DMS153 (cell line): ENCODE data around the gene DGCR8.

Experiments used
- DNase-seq: peaks from one replicate; lab custom pipeline; 2025; lab: John Stamatoyannopoulos, UW

The DGCR8 gene

DNA sequence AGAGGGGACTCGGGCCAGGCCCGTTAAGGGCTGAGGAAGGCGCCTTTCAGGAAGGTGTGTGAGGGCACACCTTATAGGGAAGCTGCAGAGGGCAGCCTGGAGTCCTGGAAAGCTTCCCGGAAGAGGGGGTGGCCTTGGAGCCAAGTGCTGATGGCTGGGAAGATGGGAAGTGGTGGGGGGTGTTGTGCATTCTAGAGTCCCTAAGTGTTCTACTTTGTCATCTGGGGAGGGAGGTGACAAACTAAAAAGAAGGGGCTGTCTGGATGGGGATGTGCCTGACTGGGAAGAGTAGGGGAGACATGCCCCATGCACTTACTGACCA lies 58.3 kb downstream of the DGCR8 start:
- no peak for DNase-seq

DNA sequence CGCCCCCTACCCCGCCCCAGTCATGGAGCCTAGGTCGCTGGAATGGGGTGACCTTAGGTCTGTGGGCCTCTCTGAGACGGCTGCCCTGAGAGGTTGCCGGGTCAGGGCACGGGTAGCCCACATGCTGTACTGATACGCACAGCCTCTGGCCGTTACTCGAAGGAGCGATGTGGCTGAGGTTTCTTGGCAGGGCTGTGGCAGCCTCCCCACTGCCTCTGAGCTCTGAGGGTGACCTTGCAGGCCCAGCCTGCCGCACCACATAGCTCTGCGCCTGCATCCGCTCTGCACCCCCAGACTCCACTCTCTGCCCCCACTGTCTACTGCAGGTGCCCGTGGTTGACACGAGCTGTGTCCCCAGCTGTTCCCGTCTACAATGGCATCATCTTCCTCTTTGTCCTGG lies 58.8 kb downstream of the DGCR8 start:
- no peak for DNase-seq

DNA sequence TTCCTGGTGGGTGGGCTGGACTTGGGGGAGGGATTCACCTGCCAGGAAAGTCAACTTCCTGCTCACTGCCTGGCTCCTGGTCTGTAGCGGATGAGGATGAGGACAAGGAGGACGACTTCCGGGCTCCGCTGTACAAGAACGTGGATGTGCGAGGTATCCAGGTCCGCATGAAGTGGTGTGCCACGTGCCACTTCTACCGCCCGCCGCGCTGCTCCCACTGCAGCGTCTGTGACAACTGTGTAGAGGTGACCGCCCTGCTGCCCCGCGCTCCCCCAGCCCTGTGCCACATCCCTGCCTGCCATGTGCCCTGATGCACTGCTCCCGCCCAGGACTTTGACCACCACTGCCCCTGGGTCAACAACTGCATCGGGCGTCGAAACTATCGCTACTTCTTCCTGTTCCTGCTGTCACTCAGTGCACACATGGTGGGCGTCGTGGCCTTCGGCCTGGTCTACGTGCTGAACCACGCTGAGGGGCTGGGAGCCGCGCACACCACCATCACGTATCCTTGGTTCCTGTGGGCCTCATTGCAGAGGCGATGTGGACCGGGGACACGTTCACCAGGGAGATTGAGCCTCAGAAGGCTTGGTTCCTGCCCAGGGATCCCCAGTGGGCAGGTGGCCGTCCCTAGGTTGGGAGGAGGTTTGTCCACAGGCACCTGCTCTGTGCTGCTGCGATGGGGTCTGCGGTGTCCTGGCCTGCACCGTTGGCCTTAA lies 59.5 kb downstream of the DGCR8 start:
- DNase-seq, result no peak

DNA sequence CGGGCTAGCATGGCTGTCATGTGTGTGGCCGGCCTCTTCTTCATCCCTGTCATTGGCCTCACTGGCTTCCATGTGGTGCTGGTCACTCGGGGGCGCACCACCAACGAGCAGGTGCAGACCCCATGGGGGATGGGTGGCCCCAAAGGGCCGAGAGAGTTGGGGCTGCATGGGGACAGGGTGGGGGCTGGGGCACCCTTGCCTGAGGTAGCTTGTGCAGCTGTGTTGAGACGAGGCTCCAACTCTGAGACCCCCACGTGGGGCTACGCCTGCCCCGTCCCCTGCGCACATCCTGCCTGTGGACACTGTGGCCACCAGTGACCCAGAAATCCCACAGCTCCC lies 60.0 kb downstream of the DGCR8 start:
- DNase-seq, result no peak

DNA sequence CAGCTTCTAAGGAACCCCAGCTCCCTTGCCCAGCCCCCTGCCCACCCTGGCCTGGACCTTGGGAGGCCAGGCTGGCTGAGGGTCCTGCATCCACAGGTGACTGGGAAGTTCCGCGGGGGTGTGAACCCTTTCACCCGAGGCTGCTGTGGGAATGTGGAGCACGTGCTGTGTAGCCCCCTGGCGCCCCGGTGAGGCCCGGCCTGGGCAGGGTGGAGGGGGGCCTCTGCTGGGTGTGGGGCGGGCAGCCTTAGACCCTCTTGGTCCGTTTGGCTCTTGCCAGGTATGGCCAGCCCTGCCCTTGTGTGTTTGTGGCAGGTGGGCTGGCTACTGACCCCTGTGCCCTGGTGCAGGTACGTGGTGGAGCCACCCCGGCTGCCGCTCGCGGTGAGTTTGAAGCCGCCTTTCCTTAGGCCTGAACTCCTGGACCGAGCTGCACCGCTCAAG lies 60.5 kb downstream of the DGCR8 start:
- no peak for DNase-seq

DNA sequence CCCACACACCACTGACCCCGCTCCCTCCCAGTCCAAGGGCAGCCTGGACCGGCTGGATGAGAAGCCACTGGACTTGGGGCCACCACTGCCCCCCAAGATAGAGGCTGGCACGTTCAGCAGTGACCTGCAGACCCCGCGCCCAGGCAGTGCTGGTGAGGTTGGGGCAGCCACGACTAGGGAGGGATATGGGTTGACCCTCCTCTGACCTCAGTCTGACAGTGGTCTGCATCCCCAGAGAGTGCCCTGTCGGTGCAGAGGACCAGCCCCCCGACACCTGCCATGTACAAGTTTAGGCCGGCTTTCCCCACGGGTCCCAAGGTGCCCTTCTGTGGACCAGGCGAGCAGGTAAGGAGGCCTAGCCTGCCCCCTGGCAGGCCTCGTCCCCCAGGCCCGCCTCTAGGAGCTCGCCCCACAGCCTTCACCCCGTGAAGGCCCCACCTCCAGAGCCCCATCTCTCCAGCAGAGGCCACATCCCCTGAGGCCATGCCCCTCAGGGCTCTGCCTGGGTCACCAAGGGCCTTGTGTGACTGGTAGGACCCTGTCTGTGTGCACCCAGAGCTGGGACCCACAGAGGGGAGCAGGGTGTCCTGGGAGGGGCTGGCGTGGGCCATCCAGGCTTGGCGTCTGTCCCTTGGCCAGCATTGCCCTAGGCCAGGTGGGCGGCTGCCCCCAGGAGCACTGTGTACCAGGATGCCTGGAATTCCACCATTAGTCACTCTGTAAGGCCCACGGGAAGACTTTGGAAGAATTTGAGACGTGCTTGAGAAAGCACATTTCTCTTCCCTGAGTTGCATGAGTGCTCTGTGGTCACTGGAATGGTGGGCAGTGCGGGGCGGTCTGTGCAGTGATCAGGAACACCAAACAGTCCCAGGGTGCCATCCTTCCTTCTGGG lies 61.4 kb downstream of the DGCR8 start:
- DNase-seq, result no peak

DNA sequence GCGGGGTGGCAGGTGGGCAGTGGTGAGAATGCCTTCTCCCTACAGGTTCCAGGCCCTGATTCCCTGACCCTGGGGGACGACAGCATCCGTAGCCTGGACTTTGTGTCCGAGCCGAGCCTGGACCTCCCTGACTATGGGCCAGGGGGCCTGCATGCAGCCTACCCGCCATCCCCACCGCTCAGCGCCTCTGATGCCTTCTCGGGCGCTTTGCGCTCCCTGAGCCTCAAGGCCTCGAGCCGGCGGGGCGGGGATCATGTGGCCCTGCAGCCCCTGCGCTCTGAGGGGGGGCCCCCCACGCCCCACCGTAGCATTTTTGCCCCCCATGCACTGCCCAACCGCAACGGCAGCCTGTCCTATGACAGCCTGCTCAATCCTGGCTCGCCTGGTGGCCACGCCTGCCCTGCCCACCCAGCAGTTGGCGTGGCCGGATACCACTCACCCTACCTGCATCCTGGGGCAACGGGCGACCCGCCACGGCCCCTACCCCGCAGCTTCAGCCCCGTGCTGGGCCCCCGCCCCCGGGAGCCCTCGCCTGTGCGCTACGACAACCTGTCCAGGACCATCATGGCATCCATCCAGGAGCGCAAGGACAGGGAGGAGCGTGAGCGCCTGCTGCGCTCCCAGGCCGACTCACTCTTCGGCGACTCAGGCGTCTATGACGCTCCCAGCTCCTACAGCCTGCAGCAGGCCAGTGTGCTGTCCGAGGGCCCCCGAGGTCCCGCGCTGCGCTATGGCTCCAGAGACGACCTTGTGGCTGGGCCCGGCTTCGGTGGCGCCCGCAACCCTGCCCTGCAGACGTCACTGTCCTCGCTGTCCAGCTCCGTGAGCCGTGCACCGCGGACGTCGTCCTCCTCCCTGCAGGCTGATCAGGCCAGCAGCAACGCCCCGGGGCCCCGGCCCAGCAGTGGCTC lies 62.9 kb downstream of the DGCR8 start:
- DNase-seq, result no peak

DNA sequence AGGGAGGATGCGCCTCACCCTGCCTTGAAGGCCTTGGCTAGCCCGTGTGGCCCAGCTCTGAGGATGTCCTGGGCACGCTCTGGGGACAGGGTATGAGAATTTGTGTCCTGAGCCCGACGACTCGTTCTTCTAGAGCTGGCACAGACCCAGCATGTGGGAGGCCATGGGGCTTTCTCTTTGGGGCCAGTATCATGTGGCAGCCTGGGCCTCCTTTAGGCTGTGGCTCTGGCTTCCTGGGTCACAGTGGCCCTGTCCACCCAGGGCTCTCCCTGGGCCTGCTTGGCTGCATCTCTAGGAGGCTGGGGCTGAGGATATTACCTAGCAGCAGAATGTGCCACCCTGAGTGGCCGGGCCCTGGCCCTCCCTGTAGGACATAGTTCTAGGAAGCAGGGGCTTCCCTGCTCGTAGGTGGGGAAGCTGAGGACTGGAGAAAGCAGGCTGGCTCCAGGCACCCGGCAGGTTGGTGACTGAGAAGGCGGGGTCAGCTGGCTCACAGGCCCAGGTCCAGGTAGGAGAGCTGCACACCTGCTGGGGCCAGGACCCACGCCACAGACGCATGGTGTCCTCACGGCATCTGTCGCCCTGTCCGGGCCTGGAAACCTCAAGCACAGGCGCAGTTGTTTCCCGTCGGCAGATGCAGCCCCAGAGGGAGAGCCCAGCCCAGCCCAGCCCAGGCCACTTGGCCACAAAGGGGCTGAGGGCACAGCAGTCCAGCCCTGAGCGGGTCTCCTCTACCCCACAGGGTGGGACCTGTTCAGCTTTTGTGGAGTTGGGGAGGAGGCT lies 64.0 kb downstream of the DGCR8 start:
- no peak for DNase-seq

DNA sequence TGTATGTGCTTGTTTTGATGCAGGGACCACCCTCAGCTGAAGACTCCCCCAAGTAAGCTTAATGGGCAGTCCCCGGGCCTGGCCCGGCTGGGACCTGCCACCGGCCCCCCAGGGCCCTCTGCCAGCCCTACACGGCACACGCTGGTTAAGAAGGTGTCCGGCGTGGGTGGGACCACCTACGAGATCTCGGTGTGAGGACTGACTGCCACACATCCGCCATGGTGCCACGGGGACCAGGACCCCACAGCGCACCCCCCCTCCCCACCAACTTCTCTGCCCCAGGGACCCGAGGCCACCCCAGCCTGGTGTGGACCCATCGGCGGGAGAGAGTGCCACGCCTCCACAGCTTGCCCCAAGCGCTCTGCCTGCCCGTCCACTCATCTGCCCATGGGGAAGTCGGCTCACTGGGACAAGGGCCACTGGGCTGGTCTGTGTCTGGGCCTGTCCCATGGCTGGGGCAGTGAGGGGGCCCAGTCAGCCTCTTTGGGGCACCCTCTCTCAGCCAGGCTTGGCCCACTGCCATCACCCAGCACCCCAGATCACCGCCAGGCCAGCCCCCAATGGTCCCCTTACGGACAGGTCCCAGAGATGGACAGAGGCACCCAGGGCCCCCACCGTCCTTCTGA lies 65.3 kb downstream of the DGCR8 start:
- no peak for DNase-seq

DNA sequence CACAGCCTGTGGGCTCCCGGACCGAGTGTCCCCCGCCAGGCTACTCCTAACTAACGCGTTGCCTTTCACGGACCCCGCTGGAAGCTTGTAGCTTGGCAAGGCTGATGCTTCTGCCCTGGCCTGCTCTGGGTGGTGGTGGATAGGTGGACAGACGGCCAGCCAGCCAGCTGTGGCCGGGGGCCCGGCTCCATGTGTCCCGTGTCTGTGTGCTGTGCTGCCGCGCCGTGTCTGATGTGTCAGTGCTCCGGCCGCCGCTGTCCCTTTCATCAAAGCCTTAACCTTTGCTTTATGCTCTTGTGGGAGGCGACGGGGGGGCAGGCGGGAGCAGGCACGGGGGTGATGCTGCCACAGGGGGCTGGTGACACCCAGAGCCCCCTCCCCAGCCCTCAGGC lies 65.8 kb downstream of the DGCR8 start:
- no peak for DNase-seq

DNA sequence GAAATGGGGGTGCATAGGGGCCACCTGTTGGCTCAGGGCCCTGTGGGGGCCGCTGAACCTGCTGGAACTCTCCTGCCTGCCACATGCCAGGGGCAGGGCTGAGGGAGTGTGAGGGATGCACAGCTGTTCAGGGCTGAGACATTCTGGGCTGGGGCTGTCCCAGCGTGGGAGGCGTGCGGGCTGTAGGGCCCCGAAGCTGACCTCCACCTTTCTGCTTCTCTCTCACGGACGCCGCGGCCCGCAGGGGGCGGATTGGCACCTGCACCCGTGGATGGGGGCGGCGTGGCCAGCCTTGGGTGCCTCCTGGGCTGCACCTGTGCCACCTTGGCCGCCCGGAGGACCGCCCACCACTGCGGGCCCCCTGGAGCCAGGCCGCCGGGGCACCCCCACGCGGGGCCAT lies 66.7 kb downstream of the DGCR8 start:
- no peak for DNase-seq

DNA sequence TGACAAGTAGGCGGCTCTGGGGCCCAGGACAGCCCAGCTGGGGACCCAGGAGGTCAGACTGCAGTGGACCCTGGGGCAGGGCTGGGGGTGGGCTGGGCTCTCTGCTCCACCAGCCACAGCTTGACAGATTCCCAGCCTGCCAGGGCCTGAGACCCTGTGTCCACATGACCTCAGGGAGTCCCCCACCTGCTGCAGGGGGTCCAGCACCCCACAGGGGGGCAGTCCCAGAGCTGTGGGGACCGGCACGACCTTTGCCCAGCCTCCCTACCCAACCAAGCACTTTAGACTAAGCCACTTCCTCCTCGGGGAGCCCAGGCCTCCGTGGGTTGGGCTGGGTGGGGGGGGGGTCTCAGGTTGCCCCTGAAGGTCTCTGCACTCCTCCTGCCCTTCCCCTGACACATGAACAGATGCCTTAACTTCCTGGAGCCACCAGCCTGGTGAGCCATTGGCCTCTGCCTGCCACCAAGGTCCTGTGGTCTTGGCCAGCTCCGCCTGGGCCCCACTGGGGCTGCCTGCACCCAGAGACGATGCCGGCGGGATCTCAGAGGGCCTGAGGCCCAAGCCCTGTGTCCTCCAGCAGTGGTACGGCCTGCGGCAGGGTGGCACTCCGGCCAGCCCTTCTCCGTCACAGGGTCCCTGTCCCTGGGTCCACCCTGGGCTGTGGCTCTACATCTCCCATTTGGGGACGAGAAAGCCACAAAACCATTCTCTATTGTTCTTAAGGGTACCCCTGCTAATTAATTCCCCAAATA lies 67.4 kb downstream of the DGCR8 start:
- no peak for DNase-seq

DNA sequence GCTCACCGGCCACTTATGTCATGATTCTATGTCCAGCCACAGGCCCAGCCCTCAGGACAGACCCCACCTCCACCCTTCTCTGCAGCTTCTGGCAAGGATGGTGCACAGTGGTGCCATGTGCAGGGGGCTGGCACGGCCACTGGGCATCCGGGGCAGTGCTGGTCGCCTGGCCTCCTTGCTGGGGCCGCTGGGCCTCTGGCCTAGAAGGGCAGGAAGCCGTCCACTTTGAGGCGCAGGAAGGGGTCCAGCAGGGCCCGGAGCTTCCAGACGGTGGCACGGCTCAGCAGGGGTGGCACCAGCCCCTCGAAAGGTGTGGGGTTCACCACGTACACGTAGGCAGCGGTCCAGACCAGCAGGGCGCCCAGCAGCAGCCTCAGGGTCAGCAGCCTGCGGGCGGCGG lies 68.4 kb downstream of the DGCR8 start:
- DNase-seq, result no peak

DNA sequence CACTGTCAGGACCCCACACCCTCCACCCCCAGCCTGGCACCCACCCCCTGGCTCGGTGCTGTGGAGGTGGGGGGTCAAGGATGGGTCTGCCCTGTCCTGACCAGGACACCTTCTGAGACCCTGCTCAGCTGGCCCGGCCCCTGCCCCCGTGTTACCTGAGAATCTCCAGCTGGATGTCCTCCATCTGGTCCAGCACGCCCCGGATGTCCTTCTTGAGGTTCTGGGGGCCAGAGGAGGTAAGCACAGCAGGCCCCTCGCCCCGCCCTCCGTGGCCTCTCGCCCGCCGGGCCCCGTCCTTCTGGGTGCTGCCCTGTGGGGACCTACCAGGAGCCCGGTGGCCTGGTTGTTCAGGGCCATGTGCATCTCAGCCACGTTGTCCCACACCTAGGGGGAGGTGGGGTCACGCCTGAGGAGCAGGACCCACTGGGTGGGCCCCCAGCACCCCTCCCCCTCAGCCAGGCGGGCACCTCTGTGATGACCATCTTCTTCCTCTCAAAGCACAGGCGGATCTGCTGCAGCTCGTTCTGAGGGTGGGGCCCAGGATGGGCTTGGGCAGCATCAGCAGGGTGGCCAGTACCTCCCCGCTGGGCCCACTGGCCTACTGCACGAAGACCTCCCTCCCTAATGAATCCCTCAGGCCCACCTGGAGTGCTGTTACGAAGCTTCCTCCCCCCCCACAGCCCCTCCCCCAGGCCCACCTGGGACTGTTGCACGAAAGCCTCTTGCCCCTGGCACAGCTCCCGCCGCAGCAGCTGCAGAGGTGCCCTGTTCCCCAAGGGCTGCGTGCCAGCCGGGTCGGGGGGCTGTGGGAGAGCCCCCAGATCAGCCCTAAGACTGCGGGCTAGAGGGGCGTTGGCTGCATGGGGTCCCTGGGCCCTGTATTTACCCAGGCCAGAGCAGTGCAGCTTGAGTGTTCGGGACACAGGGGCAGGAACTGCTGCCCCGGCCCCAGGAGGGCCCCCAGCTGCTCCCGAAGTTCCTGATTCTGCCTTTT lies 69.5 kb downstream of the DGCR8 start:
- no peak for DNase-seq

DNA sequence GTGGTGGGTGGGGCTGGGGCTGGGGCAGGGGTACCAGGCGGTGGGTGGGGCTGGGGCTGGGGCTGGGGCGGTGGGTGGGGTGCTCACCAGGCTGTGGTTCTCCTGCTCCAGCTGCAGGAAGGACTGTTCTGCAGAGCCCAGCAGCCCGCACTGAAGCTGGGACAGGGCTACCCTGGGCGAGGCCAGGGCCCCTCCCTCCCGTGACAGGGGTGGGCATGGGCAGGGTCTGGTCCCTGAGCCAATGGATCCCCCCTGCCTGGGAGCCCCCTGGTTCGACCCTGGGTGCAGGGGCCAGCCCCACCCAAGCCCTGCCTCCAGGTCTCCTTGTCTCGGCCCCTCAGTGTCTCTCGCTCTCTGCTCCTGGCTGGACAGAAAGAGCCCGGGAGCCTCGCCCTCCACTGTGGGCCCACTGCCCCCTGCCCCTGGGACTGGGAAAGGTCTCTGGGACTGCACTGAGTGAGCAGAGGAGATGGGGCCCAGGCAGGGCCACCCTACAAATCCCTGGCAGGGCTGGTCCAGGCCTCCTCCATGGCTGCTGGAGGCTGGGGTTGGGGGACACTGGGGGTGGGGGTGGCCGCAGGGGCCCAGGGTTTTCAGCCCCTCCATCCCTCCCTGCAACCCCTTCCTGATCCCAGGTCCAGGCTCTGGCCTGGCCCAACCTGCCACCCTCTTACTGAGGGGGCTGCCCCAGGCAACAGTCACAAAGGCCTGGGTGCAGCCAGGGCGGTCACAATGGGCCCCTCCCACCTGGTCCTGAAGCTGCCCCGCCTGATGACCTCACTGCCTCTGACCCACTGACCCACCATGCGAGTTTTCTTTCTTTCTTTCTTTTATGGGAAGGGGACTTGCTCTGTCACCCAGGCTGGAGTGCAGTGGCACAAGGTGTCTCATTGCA lies 70.6 kb downstream of the DGCR8 start, which contains the start of gene CCDC188:
CCDC188 (minus strand) TSS at position 675 of the 895 bp plus-strand sequence; CDS start at position 606, 69 bp downstream.
- no peak for DNase-seq

DNA sequence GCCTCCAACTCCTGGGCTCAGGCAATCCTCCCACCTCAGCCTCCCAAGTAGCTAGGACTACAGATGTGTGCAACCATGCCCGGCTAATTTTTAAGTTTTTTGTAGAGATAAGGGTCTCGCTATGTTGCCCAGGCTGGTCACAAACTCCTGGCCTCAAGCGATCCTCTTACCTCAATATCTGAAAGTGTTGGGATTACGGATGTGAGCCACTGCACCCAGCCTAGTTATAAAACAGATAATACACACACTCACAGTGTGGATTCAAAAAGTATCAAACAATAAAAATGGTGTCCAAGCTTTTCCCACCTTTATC lies 71.2 kb downstream of the DGCR8 start:
- DNase-seq, result no peak

DNA sequence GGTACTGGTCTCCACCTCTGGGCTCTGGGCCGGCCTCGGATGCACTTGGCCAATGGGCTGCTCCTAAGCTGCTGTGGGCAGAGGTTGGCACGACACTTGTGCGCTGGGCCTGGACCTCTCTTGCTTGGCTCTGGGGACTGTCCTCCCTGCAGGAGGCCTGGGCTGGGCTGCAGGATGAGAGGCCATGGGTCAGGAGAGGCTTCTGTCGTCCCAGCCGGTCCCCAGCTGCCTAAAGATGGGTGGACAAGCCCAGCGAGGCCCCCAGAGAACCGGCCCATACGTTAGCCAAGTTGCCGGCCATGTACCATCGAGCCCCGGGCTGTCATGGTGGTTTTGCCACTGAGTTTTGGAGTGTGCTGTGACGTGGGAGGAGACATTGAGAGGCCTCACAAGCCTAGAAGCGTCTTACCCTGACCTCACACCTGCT lies 72.4 kb downstream of the DGCR8 start:
- DNase-seq, result no peak

DNA sequence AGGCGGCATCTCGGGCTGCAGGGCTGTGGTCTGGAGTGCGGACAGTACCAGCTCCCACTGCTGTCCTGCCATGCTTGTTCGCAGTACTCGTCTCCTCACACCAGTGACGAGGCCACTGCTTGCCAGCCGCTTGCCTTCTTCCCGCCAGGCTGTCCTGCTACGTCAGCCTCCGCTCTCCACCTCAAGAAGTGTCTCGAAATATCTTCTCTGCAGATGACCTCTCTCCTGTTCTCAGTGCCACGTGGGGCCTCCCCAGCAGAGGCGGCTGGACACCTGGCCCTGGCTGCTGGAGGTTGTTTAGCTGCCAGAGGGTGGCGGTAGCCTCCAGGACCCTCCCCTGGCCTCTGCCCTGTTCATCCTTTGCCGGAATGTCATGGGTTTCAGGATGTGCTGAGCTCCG lies 73.9 kb downstream of the DGCR8 start:
- DNase-seq, result no peak
